HFFc6 (cell line): ENCODE measurements around the gene FCHSD2. TPM values are rescaled to one million over a fixed set of nuclear protein-coding genes. Genes with fewer than 3 reads are reported as not detected.

Experiments used
- DNase-seq: peaks from one replicate; pipeline ENCODE4 v3.0.0-alpha.2; 2018
- H3K27ac Mint-ChIP-seq: 2 replicates; pipeline ENCODE4 v1.8.0; 2020; ENCODE audit warnings: mild to moderate bottlenecking, mixed read lengths
- H3K27me3 Mint-ChIP-seq: 2 replicates; pipeline ENCODE4 v1.8.0; 2021; ENCODE audit warnings: mild to moderate bottlenecking, moderate library complexity, mixed read lengths; ENCODE audit not compliant: insufficient read depth
- H3K36me3 Mint-ChIP-seq: 2 replicates; pipeline ENCODE4 v1.8.0; 2021; ENCODE audit warnings: low read depth, mixed read lengths
- H3K4me1 Mint-ChIP-seq: 2 replicates; pipeline ENCODE4 v1.8.0; 2020; ENCODE audit warnings: low read depth, mixed read lengths
- H3K4me3 Mint-ChIP-seq: 2 replicates; pipeline ENCODE4 v1.8.0; 2020; ENCODE audit warnings: mild to moderate bottlenecking, moderate library complexity, mixed read lengths
- H3K9me3 Mint-ChIP-seq: 2 replicates; pipeline ENCODE4 v1.8.0; 2020; ENCODE audit warnings: mild to moderate bottlenecking, mixed read lengths
- CTCF ChIP-seq: fragments of 200-600 bp; sonication (generic); IDR thresholded peaks from 2 replicates; pipeline ENCODE4 v1.5.0; 2021; ENCODE audit warnings: antibody characterized with exemption, mild to moderate bottlenecking
- total RNA-seq, 6 experiments: library from RNA; stranded (reverse); fragmentation: NEBNext Ultra II Directional; extraction: Animal tissue kit (Norgen Biotek cat#: 25700); gene quantifications; 2 replicates in 1 of 6; 3 replicates in 5 of 6; pipeline ENCODE4 v1.2.3, GENCODE V29; 2021

Gene FCHSD2
- total RNA-seq, 6 experiments from 2014 or later, result 58.9 to 68.2 (median 65.0) TPM

GRCh38 chr11:72908032-72908676 lies 234.0 kb downstream of the FCHSD2 start:
- peaks cover 64% of the 10 kb centered on the region for H3K9me3 Mint-ChIP-seq
- no peak for TF ChIP-seq CTCF
- peaks cover 63% of the 10 kb centered on the region for H3K36me3 Mint-ChIP-seq
- no peak for DNase-seq
- no peak overlapping the region for H3K27ac Mint-ChIP-seq
- H3K27me3 Mint-ChIP-seq, result no peaks in the 10 kb centered on the region
- H3K4me1 Mint-ChIP-seq, result peaks cover 12% of the 10 kb centered on the region; the same call in 1 of the 2 replicates
- H3K4me3 Mint-ChIP-seq, result no peak overlapping the region; the same call in 1 of the 2 replicates

- H3K27ac Mint-ChIP-seq, result no peak overlapping the region; the same call in 1 of the 2 replicates
- peaks cover 36% of the 10 kb centered on the region for H3K36me3 Mint-ChIP-seq
- H3K9me3 Mint-ChIP-seq, result peaks cover 29% of the 10 kb centered on the region
- TF ChIP-seq CTCF, result no peak
- H3K4me1 Mint-ChIP-seq, result peaks cover 14% of the 10 kb centered on the region
- DNase-seq, result no peak
- no peak overlapping the region for H3K4me3 Mint-ChIP-seq
- no peaks in the 10 kb centered on the region for H3K27me3 Mint-ChIP-seq
Observed at GRCh38 chr11:72904016-72904415, 238.1 kb downstream of the FCHSD2 start.

GRCh38 chr11:72901374-72901773 lies 240.7 kb downstream of the FCHSD2 start:
- no peak for DNase-seq
- Mint-ChIP-seq H3K4me1 (peaks cover 6% of the 10 kb centered on the region; the same call in 1 of the 2 replicates), H3K36me3 (peaks cover 14% of the 10 kb centered on the region)

GRCh38 chr11:72900013-72900412 lies 242.1 kb downstream of the FCHSD2 start:
- H3K27me3 Mint-ChIP-seq, result no peaks in the 10 kb centered on the region
- H3K4me3 Mint-ChIP-seq, result no peak overlapping the region
- H3K27ac Mint-ChIP-seq, result no peak overlapping the region
- no peaks in the 10 kb centered on the region for H3K9me3 Mint-ChIP-seq
- no peak for DNase-seq
- H3K36me3 Mint-ChIP-seq, result peaks cover 7% of the 10 kb centered on the region; the same call in 1 of the 2 replicates
- TF ChIP-seq CTCF, result no peak
- H3K4me1 Mint-ChIP-seq, result peaks cover 8% of the 10 kb centered on the region; the same call in 1 of the 2 replicates

More at GRCh38 chr11:72901374-72901773, 240.7 kb downstream of the FCHSD2 start:
- TF ChIP-seq CTCF, result no peak
- Mint-ChIP-seq H3K9me3 (peaks cover 7% of the 10 kb centered on the region), H3K27ac (no peak overlapping the region), H3K27me3 (no peaks in the 10 kb centered on the region), H3K4me3 (no peak overlapping the region)

GRCh38 chr11:72899238-72899637 lies 242.9 kb downstream of the FCHSD2 start:
- H3K27ac Mint-ChIP-seq, result no peak overlapping the region
- H3K4me1 Mint-ChIP-seq, result peaks cover 8% of the 10 kb centered on the region; the same call in 1 of the 2 replicates
- H3K27me3 Mint-ChIP-seq, result no peaks in the 10 kb centered on the region
- no peak for TF ChIP-seq CTCF
- no peak overlapping the region for H3K4me3 Mint-ChIP-seq
- H3K36me3 Mint-ChIP-seq, result peaks cover 7% of the 10 kb centered on the region; the same call in 1 of the 2 replicates
- H3K9me3 Mint-ChIP-seq, result no peaks in the 10 kb centered on the region
- no peak for DNase-seq
